Neural cell (in vitro differentiated cells): Measurements from ENCODE around the gene ADO. TPM values are rescaled to one million over a fixed set of nuclear protein-coding genes. Genes with fewer than 3 reads are reported as not detected.

ENCODE experiments used
- H2AFZ ChIP-seq: fragments of 200-600, 300-800 bp; sonication (generic), shearing (Covaris generic); 2 replicates; pipeline ENCODE4 v1.6.0; 2014; ENCODE audit warnings: low read depth, mild to moderate bottlenecking, antibody characterized with exemption, low read length, moderate library complexity
- H3F3A ChIP-seq: fragments of 200-600 bp; shearing (Covaris generic); 2 replicates; pipeline ENCODE4 v1.6.1; 2016; ENCODE audit warnings: mild to moderate bottlenecking, moderate library complexity, mixed read lengths, antibody characterized with exemption, low read length; ENCODE audit not compliant: insufficient read depth, poor library complexity, severe bottlenecking
- H3K27ac ChIP-seq: fragments of 200-600, 300-800 bp; sonication (generic), shearing (Covaris generic); 2 replicates; pipeline ENCODE4 v1.5.1; 2014; ENCODE audit warnings: mild to moderate bottlenecking, low read length, moderate library complexity
- H3K27me3 ChIP-seq: fragments of 300-800, 200-600 bp; sonication (generic), shearing (Covaris generic); 2 replicates; pipeline ENCODE4 v1.6.0; 2014; ENCODE audit warnings: mild to moderate bottlenecking, low read depth, low read length, moderate library complexity; ENCODE audit not compliant: insufficient read depth
- H3K36me3 ChIP-seq: fragments of 300-800, 200-600 bp; sonication (generic), shearing (Covaris generic); 2 replicates; pipeline ENCODE4 v1.5.1; 2014; ENCODE audit warnings: mild to moderate bottlenecking, antibody characterized with exemption, low read length, moderate library complexity; ENCODE audit not compliant: insufficient read depth
- H3K4me2 ChIP-seq: fragments of 300-800, 200-600 bp; sonication (generic), shearing (Covaris generic); 2 replicates; pipeline ENCODE4 v1.6.0; 2014; ENCODE audit warnings: mild to moderate bottlenecking, low read length
- H3K4me3 ChIP-seq: fragments of 300-800, 200-600 bp; sonication (generic), shearing (Covaris generic); 2 replicates; pipeline ENCODE4 v1.5.1; 2014; ENCODE audit warnings: mild to moderate bottlenecking, low read length, moderate library complexity
- H3K79me2 ChIP-seq: fragments of 200-600 bp; shearing (Covaris generic); replicated peaks from 2 replicates; pipeline ENCODE4 v1.6.0; 2014; ENCODE audit warnings: mild to moderate bottlenecking, low read length, moderate library complexity; ENCODE audit not compliant: insufficient read depth
- H3K9ac ChIP-seq: fragments of 300-800, 200-600 bp; sonication (generic), shearing (Covaris generic); 2 replicates; pipeline ENCODE4 v1.6.1; 2016; ENCODE audit warnings: mild to moderate bottlenecking, low read length, mixed read lengths
- H3K9me2 ChIP-seq: fragments of 200-600 bp; shearing (Covaris generic); 2 replicates; pipeline ENCODE4 v1.6.1; 2016; ENCODE audit warnings: mild to moderate bottlenecking, low read length, mixed read lengths; ENCODE audit not compliant: insufficient read depth
- H3K9me3 ChIP-seq: fragments of 200-600, 300-800 bp; sonication (generic), shearing (Covaris generic); 2 replicates; pipeline ENCODE4 v1.6.1; 2016; ENCODE audit warnings: mild to moderate bottlenecking, mixed run types, low read length, moderate library complexity, mixed read lengths
- H4K20me1 ChIP-seq: fragments of 200-600 bp; shearing (Covaris generic); 2 replicates; pipeline ENCODE4 v1.6.1; 2016; ENCODE audit warnings: mild to moderate bottlenecking, mixed run types; ENCODE audit not compliant: insufficient read depth
- EP300 ChIP-seq: fragments of 450-650 bp; conservative IDR thresholded peaks from 2 replicates; pipeline ENCODE4 v1.6.1; 2014; ENCODE audit warnings: antibody characterized with exemption, mild to moderate bottlenecking, moderate library complexity; ENCODE audit not compliant: poor library complexity, severe bottlenecking
- EZH2 ChIP-seq: fragments of 200-600, 300-800 bp; shearing (Covaris generic), sonication (generic); IDR thresholded peaks from 2 replicates; pipeline ENCODE4 v1.6.1; 2014; ENCODE audit warnings: antibody characterized with exemption, low read length, borderline replicate concordance, mild to moderate bottlenecking; ENCODE audit not compliant: insufficient read depth, poor library complexity, severe bottlenecking
- MXI1 ChIP-seq: fragments of 450-650 bp; conservative IDR thresholded peaks from 2 replicates; pipeline ENCODE4 v1.6.1; 2014; ENCODE audit warnings: antibody characterized with exemption, mild to moderate bottlenecking; ENCODE audit not compliant: poor library complexity, severe bottlenecking
- POLR2AphosphoS5 ChIP-seq: IDR thresholded peaks from 2 replicates; pipeline ENCODE4 v1.6.1; 2012
- RAD21 ChIP-seq: fragments of 450-650 bp; conservative IDR thresholded peaks from 2 replicates; pipeline ENCODE4 v1.6.1; 2014; ENCODE audit warnings: antibody characterized with exemption, mild to moderate bottlenecking, moderate library complexity
- SMC3 ChIP-seq: fragments of 450-650 bp; conservative IDR thresholded peaks from 2 replicates; pipeline ENCODE4 v1.6.1; 2014; ENCODE audit warnings: antibody characterized with exemption, mild to moderate bottlenecking, moderate library complexity; ENCODE audit not compliant: poor library complexity
- TAF1 ChIP-seq: IDR thresholded peaks from 2 replicates; pipeline ENCODE4 v1.6.1; 2012; ENCODE audit warnings: low read depth
- polyA plus RNA-seq: library from polyadenylated mRNA; depleted of rRNA; stranded (reverse); fragments of >200 nt; gene quantifications from 2 replicates; pipeline ENCODE4 v1.2.3, GENCODE V29; 2014
- TF ChIP-seq, protein P1 (sequence below): IDR thresholded peaks from 2 replicates; pipeline ENCODE4 v1.6.1; 2012; ENCODE audit warnings: borderline replicate concordance
- TF ChIP-seq, protein P2 (sequence below): fragments of 450-650 bp; IDR thresholded peaks from 2 replicates; pipeline ENCODE4 v1.5.1; 2014; ENCODE audit warnings: antibody characterized with exemption, mild to moderate bottlenecking, moderate library complexity; ENCODE audit not compliant: poor library complexity, severe bottlenecking

ADO gene
- polyA plus RNA-seq, 1 donor from 2014 or later: 33.2 TPM

DNA sequence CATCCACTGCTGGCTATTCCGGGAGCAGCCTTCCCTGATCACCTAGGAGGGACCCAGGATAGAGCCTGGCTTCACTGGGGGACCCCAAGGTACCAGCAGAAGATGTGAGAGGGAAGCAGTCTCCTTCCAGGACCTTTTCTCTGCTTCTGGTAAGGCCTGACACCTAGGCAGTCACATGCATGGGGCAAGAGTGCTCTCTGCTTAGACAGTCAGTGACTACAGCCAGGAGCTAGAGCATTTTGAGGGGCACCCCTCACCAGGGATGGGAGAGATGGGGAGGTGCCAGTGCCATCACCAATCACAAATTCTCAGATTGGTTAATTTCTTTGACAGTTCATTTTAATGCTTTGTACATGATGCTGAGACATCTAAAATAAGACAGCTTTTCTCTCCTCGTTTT lies 13.9 kb upstream of the ADO start:
- no peak overlapping the region for H3K4me3 ChIP-seq

DNA sequence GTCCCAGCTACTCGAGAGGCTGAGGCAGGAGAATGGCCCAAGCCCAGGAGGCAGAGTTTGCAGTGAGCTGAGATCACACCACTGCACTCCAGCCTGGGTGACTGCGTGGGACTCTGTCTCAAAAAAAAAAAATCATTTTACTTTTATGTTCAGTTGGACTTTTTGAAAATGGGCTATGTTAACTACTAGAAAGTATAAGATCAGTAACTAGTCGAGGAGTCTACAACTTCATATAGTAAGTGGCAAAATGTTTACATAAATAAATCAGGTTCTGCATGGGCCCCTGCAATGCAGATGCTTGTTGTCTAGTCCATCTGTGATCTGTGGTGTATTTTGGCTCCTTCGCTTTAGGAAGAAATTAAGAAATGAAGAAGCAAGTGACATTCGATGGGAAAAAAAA lies 12.3 kb upstream of the ADO start:
- Histone ChIP-seq H3K4me3 (no peak overlapping the region), H3K27me3 (peaks cover 48% of the 10 kb centered on the region), H3K79me2 (no peaks in the 10 kb centered on the region)

More for the DNA sequence above, 13.9 kb upstream of the ADO start:
- Histone ChIP-seq H3K9me3 (no peaks in the 10 kb centered on the region), H3K9me2 (no peaks in the 10 kb centered on the region), H3K79me2 (no peaks in the 10 kb centered on the region), H3F3A (no peaks in the 10 kb centered on the region), H3K27ac (no peak overlapping the region), H2AFZ (no peak overlapping the region), H3K27me3 (peaks cover 42% of the 10 kb centered on the region), H3K4me2 (no peak overlapping the region), H4K20me1 (no peaks in the 10 kb centered on the region), H3K36me3 (no peaks in the 10 kb centered on the region), H3K9ac (no peak overlapping the region)
- TF ChIP-seq, protein P1, sequence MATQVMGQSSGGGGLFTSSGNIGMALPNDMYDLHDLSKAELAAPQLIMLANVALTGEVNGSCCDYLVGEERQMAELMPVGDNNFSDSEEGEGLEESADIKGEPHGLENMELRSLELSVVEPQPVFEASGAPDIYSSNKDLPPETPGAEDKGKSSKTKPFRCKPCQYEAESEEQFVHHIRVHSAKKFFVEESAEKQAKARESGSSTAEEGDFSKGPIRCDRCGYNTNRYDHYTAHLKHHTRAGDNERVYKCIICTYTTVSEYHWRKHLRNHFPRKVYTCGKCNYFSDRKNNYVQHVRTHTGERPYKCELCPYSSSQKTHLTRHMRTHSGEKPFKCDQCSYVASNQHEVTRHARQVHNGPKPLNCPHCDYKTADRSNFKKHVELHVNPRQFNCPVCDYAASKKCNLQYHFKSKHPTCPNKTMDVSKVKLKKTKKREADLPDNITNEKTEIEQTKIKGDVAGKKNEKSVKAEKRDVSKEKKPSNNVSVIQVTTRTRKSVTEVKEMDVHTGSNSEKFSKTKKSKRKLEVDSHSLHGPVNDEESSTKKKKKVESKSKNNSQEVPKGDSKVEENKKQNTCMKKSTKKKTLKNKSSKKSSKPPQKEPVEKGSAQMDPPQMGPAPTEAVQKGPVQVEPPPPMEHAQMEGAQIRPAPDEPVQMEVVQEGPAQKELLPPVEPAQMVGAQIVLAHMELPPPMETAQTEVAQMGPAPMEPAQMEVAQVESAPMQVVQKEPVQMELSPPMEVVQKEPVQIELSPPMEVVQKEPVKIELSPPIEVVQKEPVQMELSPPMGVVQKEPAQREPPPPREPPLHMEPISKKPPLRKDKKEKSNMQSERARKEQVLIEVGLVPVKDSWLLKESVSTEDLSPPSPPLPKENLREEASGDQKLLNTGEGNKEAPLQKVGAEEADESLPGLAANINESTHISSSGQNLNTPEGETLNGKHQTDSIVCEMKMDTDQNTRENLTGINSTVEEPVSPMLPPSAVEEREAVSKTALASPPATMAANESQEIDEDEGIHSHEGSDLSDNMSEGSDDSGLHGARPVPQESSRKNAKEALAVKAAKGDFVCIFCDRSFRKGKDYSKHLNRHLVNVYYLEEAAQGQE: no peak
- no peak for TF ChIP-seq RAD21
- TF ChIP-seq, protein P2, sequence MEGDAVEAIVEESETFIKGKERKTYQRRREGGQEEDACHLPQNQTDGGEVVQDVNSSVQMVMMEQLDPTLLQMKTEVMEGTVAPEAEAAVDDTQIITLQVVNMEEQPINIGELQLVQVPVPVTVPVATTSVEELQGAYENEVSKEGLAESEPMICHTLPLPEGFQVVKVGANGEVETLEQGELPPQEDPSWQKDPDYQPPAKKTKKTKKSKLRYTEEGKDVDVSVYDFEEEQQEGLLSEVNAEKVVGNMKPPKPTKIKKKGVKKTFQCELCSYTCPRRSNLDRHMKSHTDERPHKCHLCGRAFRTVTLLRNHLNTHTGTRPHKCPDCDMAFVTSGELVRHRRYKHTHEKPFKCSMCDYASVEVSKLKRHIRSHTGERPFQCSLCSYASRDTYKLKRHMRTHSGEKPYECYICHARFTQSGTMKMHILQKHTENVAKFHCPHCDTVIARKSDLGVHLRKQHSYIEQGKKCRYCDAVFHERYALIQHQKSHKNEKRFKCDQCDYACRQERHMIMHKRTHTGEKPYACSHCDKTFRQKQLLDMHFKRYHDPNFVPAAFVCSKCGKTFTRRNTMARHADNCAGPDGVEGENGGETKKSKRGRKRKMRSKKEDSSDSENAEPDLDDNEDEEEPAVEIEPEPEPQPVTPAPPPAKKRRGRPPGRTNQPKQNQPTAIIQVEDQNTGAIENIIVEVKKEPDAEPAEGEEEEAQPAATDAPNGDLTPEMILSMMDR: no peak
- no peak for TF ChIP-seq POLR2AphosphoS5
- TF ChIP-seq EZH2: no peak
- TF ChIP-seq EP300: no peak
- TF ChIP-seq SMC3: no peak
- TF ChIP-seq MXI1: no peak

More for the DNA sequence above, 12.3 kb upstream of the ADO start:
- Histone ChIP-seq H4K20me1 (no peaks in the 10 kb centered on the region), H3F3A (no peaks in the 10 kb centered on the region), H2AFZ (no peak overlapping the region), H3K9me2 (no peaks in the 10 kb centered on the region), H3K9me3 (no peaks in the 10 kb centered on the region), H3K9ac (no peak overlapping the region), H3K27ac (no peak overlapping the region), H3K4me2 (no peak overlapping the region), H3K36me3 (no peaks in the 10 kb centered on the region)
- no peak for TF ChIP-seq POLR2AphosphoS5
- no peak for TF ChIP-seq TAF1
- no peak for TF ChIP-seq RAD21
- TF ChIP-seq, protein P1: no peak
- TF ChIP-seq, protein P2: no peak
- TF ChIP-seq EP300: no peak
- no peak for TF ChIP-seq SMC3
- no peak for TF ChIP-seq EZH2
